Measurements from ENCODE around the gene KSR1.
"Not testable (repeated sequence)": the region's sequence is repeated elsewhere in the genome, so short reads cannot be mapped to it uniquely, and the experiment has no call there.

Gene KSR1

GRCh38 chr17:27455236-27455913 lies 873 bp upstream of the KSR1 start:
- DNase-seq = no peak

DNA sequence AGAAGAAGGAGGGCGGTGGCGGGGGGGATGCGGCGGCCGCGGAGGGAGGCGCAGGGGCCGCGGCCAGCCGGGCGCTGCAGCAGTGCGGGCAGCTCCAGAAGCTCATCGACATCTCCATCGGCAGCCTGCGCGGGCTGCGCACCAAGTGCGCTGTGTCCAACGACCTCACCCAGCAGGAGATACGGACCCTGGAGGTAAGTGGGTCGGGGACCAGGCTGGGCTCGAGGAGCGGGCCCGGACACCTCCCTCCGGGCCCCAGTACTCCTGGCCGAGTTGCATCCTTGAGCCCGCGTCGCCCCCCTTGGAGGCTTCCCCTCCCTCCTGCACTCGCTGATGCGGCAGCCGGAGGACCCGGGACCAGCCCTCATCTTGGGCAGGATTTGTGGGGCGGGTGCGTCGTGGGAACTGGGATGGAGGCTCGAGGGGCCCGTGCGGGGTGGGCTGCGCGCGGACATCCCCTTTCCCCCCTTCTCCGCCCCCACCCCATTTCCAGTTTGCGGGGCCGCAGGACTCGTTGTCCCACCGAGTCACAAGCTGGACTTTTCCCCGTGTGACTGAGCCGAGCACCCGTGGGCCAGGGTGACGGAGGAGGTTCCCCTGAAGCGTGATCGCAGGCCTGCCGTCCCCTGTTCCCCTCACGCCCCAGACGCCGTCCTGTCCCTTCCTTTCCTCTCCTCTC lies 572 bp downstream of the KSR1 start:
- DNase-seq = no peak

- DNase-seq = no peak
Measured at GRCh38 chr17:27457360-27457715, 1.1 kb downstream of the KSR1 start.

DNA sequence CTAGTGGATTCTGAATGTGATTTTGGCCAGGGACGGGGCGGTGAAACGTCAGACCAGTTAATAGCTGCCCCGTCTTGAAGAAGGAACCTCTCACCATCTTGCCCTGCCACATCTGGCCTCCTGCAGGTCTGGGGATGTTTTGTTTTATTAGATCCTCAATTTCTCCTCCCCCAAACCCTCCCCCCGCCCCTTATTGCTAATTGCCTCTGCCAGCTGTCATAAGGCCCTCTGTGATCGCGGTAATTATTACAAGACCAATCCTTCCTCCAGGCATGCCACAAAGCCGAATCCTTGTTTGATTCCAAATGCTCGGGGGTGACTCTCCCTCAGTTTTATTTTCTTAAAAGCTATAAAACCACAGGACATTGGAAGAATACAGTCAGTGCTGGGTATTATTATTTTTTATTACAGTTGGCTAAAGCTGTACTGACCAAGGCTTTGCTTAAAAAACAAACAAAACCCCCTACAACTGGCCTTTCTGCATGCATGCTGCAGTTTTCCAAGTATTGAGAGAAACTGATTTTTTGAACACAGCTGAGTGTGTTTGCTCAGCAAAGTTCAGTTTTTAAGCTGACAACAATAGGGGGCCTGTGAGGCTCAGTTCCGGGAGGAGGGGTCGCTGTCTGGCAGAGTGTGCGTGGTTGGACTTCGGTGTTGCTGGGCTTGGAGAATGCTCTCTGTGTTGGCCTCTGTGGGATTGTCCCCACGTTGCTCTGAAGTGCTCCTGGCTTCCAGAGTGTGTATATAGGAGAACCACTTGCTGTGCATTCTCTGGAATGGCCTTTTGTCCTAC lies 1.7 kb downstream of the KSR1 start:
- no peak for DNase-seq

- DNase-seq = no peak
Measured at GRCh38 chr17:27458524-27458908, 2.3 kb downstream of the KSR1 start.

DNA sequence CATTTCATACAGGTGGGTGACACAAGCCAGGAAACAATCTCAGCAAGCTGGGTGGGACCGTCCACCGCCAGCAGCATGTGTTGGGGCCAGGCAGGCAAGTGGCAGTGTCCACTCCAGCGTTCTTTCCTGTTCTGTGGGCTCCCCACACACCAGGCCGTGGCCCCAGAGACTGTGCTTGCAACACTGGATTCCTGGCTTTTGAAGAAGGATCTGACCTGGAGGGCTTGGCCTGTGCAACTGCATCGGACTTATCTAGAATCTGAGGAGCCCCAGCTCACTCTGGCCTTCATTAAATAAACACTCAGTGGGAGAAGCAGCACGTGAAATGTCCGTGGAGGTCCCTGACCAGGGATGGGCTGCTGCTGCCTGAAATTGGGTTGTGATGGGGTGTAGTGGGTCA lies 3.2 kb downstream of the KSR1 start:
- no peak for DNase-seq

DNA sequence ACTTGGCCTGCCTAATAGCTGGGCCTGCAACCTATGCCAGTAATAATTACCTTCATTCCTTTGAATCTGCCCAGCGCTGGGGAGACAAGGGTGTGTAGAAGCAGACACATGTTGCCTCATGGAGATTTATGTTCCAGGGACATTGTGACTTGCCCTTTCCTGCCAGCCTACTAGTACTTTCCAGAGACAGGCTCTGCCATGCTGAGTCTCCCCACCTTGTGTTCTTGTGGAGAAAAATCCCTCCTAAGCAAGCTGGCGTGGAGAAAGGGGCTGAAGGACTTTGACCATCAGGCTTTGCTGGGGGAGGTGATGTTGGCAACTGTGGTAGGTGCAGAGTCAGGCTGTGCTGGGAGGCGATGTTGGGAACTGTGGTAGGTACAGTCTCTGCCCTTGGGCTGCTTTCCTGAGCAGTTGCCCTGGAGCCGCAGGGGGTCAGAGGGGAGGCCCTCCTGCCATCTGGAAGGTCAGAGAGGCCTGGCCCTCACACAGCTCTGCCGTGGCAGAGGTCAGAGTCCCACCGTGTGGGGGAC lies 4.0 kb downstream of the KSR1 start:
- DNase-seq = no peak

DNA sequence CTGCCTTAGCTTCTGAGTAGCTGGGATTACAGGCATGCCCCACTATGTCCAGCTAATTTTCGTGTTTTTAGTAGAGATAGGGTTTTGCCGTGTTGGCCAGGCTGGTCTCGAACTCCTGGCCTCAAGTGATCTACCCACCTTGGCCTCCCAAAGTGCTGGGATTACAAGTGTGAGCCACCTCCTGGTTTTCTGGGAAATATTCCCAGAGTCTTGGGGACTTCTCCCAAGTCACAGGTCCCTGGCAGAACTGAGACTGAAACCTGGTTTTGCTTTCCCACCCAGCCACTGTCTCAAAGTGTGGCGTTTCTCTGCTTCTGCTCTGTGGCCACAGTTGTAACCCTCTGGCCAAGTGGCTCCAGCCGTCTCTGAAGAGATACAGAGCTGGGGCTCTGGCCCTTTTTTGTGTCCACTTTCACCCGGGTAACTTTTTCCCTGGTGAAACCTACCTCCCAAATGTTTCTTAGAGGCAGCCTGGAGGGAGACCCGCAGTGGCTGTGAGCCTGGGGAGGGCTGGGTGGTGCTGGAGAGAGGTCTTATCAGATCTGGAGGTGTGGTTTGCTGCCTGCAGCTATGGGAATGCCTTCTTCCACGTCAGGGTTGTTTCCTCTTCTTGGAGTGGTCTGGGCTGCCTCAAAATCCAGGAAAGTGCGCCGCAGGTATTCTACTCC lies 5.1 kb downstream of the KSR1 start:
- DNase-seq = no peak

GRCh38 chr17:27462149-27462548 lies 5.9 kb downstream of the KSR1 start:
- DNase-seq = no peak

DNA sequence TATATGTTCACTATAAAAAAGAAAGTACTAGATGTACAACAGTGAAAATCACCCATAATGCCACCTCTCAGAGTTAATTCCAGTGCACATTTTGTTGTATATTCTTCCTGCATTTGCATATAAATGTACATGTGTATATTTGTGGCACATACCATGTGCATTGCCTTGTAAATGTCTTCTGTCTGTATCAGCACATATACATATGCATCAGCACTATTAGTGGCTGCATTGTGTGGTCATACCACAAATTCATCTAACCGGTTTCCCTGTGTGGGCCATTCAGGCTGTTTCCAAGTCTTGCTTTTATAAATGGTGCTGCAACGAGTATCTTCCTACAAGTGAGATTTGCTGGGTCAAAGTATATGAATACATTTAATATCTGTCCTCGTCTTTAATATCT lies 6.5 kb downstream of the KSR1 start:
- no peak for DNase-seq

- no peak for DNase-seq
Measured at GRCh38 chr17:27463235-27463677, 7.0 kb downstream of the KSR1 start.

DNA sequence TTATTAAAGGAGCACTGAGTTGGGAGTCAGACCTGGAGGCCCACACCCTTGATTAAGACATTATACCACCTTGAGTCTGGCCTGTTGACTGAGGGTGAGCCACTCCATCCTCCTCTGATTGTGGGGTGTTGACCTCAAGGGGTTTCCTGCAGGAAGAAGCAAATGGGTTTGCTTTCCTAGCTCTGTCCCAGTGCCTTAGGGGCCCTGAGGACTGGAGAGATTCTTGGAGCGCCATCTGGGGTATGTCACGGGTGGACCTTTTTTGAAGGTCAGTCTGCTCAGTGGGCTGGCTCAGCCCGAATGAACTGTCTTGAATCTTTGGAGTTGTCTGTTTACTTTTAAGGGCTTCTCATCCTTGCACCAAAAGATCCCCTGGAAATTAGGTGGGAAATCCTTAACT lies 7.8 kb downstream of the KSR1 start:
- DNase-seq = not testable (repeated sequence)

GRCh38 chr17:27464431-27464830 lies 8.2 kb downstream of the KSR1 start:
- no peak for DNase-seq

GRCh38 chr17:27465875-27466274 lies 9.6 kb downstream of the KSR1 start:
- not testable (repeated sequence) for DNase-seq

GRCh38 chr17:27466376-27466742 lies 10.1 kb downstream of the KSR1 start:
- DNase-seq = no peak

- DNase-seq = peak; percentile 70
Measured at GRCh38 chr17:27466743-27467375, 10.6 kb downstream of the KSR1 start.

DNA sequence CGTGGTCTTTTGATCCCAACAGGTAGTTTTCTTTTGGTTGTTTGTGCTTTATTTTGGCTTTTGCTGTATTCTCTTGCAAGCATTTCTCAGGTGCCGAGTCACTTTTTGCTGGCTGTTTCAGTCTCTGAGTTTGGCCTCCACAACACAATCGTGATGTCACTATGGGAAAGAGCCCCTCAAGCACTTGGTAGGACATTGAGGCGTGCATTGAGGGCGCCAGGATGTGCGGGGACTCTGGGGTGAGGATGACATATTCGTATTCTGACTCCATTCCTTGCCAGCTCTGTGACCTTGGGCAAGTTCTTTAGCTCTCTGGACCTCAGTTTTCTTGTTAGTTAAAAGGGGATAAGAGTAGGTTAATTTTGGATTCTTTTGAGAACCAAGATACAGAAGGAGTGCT lies 13.0 kb downstream of the KSR1 start:
- no peak for DNase-seq

GRCh38 chr17:27471321-27472269 lies 15.3 kb downstream of the KSR1 start:
- peak; percentile 79 for DNase-seq

- no peak for DNase-seq
Measured at GRCh38 chr17:27473190-27473747, 17.0 kb downstream of the KSR1 start.

DNA sequence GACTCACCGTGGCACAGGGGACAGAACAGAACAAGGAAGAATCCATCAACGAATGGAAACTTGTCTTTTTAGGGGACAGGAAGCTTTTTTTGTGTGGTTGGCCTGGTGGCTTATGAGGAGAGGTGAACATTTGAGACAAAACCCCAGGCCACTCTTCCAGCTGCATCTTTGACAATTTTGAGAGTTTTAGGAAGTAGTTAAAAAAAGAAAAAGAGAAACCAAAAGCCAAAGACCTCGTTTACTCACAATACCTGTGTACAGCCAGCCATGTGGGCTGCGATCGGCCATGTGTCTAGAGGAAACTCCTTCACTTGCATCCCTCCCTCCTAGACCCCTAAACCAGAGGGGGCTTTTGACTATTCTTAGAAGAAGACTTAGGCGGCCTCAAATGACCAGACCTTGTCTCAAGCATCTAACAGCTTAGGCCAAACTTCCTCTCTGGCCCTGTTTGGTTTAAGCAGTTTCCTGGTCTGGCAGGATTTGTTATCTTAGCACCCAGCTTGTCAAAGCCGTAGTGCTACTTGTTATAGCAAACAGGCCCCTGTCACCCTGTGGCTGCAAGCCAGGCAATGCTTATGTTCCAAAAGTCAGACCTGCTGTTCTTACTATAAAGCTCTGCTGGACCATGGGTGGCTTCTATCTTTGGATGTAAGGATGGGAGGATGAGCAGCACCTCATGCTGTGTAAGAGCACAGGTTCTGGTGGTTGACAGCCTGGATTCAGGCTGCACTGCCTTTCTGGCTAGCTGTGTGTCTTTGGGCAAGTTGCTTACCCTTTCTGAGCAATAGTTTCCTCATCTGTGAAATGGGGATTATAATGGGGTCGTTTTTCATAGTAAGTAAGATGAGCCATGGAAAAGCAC lies 17.7 kb downstream of the KSR1 start:
- peak; percentile 77 for DNase-seq

Data from stimulated activated CD4-positive, alpha-beta T cell treated with anti-CD3 and anti-CD28 coated beads, Interleukin-4, amount 100 ng/mL, for 1 hour (primary cell).